Mesenchymal stem cell (in vitro differentiated cells and primary cell): Measurements from ENCODE around the gene TSHZ1.

ENCODE experiments used
- DNase-seq: peaks from one replicate; pipeline ENCODE4 v3.0.0-alpha.2; 2013
- H2AFZ ChIP-seq: one replicate; pipeline ENCODE4 v1.6.1; 2013; ENCODE audit warnings: low read depth, mild to moderate bottlenecking, control low read depth, inconsistent platforms, low read length, moderate library complexity
- H2AK5ac ChIP-seq: 2 replicates; pipeline ENCODE4 v1.6.1; 2013; ENCODE audit warnings: low read length, moderate library complexity, mild to moderate bottlenecking, inconsistent platforms; ENCODE audit not compliant: severe bottlenecking
- H2BK120ac ChIP-seq: one replicate; pipeline ENCODE4 v1.6.1; 2013; ENCODE audit warnings: low read depth, mild to moderate bottlenecking, inconsistent platforms, low read length, moderate library complexity
- H2BK12ac ChIP-seq, 2 experiments: one replicate each; pipeline ENCODE4 v1.6.1; 2013; ENCODE audit warnings: inconsistent platforms in 2 of 2, low read length in 2 of 2, mild to moderate bottlenecking in 2 of 2, moderate library complexity in 2 of 2, control low read depth in 1 of 2
- H2BK15ac ChIP-seq: one replicate; pipeline ENCODE4 v1.6.1; 2013; ENCODE audit warnings: mild to moderate bottlenecking, low read depth, inconsistent platforms; ENCODE audit not compliant: poor library complexity, severe bottlenecking
- H2BK5ac ChIP-seq: 2 replicates; pipeline ENCODE4 v1.6.1; 2013; ENCODE audit warnings: low read depth, mild to moderate bottlenecking, low read length, control low read depth, inconsistent platforms; ENCODE audit not compliant: poor library complexity, severe bottlenecking
- H3K14ac ChIP-seq, 2 experiments: one replicate each; pipeline ENCODE4 v1.6.1; 2013; ENCODE audit warnings: inconsistent platforms in 2 of 2, low read length in 2 of 2, control low read depth in 1 of 2, mild to moderate bottlenecking in 1 of 2, moderate library complexity in 1 of 2
- H3K18ac ChIP-seq, 2 experiments: one replicate each; pipeline ENCODE4 v1.6.1; 2013; ENCODE audit warnings: inconsistent platforms in 2 of 2, low read length in 2 of 2, control low read depth in 1 of 2, low read depth in 1 of 2, mild to moderate bottlenecking in 1 of 2
- H3K23ac ChIP-seq, 2 experiments: one replicate each; pipeline ENCODE4 v1.6.1; 2013; ENCODE audit warnings: inconsistent platforms in 2 of 2, low read length in 2 of 2, mild to moderate bottlenecking in 2 of 2, moderate library complexity in 2 of 2, control low read depth in 1 of 2
- H3K27ac ChIP-seq: 2 replicates; pipeline ENCODE4 v1.5.1; 2013; ENCODE audit warnings: mild to moderate bottlenecking, moderate library complexity, low read length, control low read depth, inconsistent platforms; ENCODE audit not compliant: poor library complexity, severe bottlenecking
- H3K27me3 ChIP-seq, 2 experiments: 2 replicates each; pipeline versions ENCODE4 v1.6.1 to v1.7.0; 2013; ENCODE audit warnings: low read length in 2 of 2, mild to moderate bottlenecking in 2 of 2, moderate library complexity in 2 of 2, control low read depth in 1 of 2, inconsistent platforms in 1 of 2; ENCODE audit not compliant: control insufficient read depth in 1 of 2, insufficient read depth in 1 of 2
- H3K36me3 ChIP-seq, 2 experiments: 2 replicates each; pipeline versions ENCODE4 v1.6.1 to v1.7.0; 2013; ENCODE audit warnings: low read length in 2 of 2, control low read depth in 1 of 2, inconsistent platforms in 1 of 2, low read depth in 1 of 2, mild to moderate bottlenecking in 1 of 2; ENCODE audit not compliant: insufficient read depth in 2 of 2, control insufficient read depth in 1 of 2
- H3K4ac ChIP-seq, 2 experiments: one replicate each; pipeline ENCODE4 v1.6.1; 2013; ENCODE audit warnings: inconsistent platforms in 2 of 2, low read length in 2 of 2, mild to moderate bottlenecking in 2 of 2, moderate library complexity in 2 of 2, control low read depth in 1 of 2, low read depth in 1 of 2
- H3K4me1 ChIP-seq: 2 replicates; pipeline ENCODE4 v1.6.1; 2013; ENCODE audit warnings: low read depth, low read length, control low read depth; ENCODE audit not compliant: control insufficient read depth, insufficient read depth
- H3K4me2 ChIP-seq: 2 replicates; pipeline ENCODE4 v1.6.1; 2013; ENCODE audit warnings: low read length, mild to moderate bottlenecking, inconsistent platforms; ENCODE audit not compliant: poor library complexity, severe bottlenecking
- H3K4me3 ChIP-seq, 2 experiments: 2 replicates each; pipeline versions ENCODE4 v1.5.1 to v1.7.0; 2013; ENCODE audit warnings: low read length in 2 of 2, mild to moderate bottlenecking in 2 of 2, control low read depth in 1 of 2, low read depth in 1 of 2; ENCODE audit not compliant: insufficient read depth in 1 of 2
- H3K79me1 ChIP-seq: replicated peaks from 2 replicates; pipeline ENCODE4 v1.6.1; 2013; ENCODE audit warnings: mild to moderate bottlenecking, control low read depth, low read length, inconsistent platforms; ENCODE audit not compliant: poor library complexity, severe bottlenecking
- H3K9ac ChIP-seq: 2 replicates; pipeline ENCODE4 v1.7.0; 2013; ENCODE audit warnings: mild to moderate bottlenecking, low read length, moderate library complexity
- H3K9me3 ChIP-seq: 2 replicates; pipeline ENCODE4 v1.7.0; 2013; ENCODE audit warnings: mild to moderate bottlenecking, low read length; ENCODE audit not compliant: control insufficient read depth
- H4K8ac ChIP-seq: one replicate; pipeline ENCODE4 v1.6.1; 2013; ENCODE audit warnings: inconsistent platforms, mild to moderate bottlenecking, low read length, moderate library complexity
- H4K91ac ChIP-seq: one replicate; pipeline ENCODE4 v1.6.1; 2013; ENCODE audit warnings: mild to moderate bottlenecking, low read length, inconsistent platforms
- WGBS: methylation state at CpG from one replicate; pipeline ENCODE4 v1.1.7; 2013; ENCODE audit warnings: mixed read lengths; 5-methylcytosine and 5-hydroxymethylcytosine counted together

TSHZ1 gene

DNA sequence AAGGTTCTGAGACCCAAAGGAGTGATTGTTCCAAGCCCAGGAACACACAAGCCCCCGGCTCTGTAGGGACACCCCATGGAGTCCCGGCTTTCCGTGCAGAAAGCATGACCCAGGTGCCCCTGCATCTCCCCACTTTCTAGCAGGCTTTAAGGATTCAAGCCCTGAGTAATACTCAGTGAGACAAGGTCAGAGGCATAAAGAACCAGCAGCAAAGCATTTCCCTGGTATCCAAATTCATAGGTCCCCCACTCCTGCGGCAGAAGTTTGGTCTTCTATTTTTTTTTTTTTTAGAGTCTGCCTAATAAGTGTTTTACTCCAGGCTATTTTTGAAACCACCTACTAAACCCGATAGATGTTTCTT, 16.3 kb downstream of the TSHZ1 start:
- no peak overlapping the region for H2AFZ ChIP-seq
- H3K23ac ChIP-seq: no peak overlapping the region
- no peak for DNase-seq
- no peak overlapping the region for H2AK5ac ChIP-seq
- no peak overlapping the region for H3K18ac ChIP-seq
- peaks cover 33% of the 10 kb centered on the region for H3K79me1 ChIP-seq
- H4K91ac ChIP-seq: peak overlapping the region; percentile 11
- H3K4ac ChIP-seq: no peak overlapping the region
- H2BK15ac ChIP-seq: no peak overlapping the region
- no peak overlapping the region for H3K27ac ChIP-seq
- peak overlapping the region in 1 of 2 experiments; percentile 72 for H3K4me3 ChIP-seq
- peak overlapping the region; percentile 71 for H3K9ac ChIP-seq
- peak overlapping the region; percentile 32 for H4K8ac ChIP-seq
- no peaks in the 10 kb centered on the region for H3K9me3 ChIP-seq
- H3K4me2 ChIP-seq: peak overlapping the region; percentile 90
- peaks cover 0 to 4% of the 10 kb centered on the region in 2 experiments for H3K36me3 ChIP-seq
- WGBS: 61% methylated on average over 3 of the region's 5 CpGs
- no peak overlapping the region for H3K14ac ChIP-seq
- peak overlapping the region; percentile 15 for H2BK120ac ChIP-seq
- no peaks in the 10 kb centered on the region for H3K27me3 ChIP-seq
- peak overlapping the region in 1 of 2 experiments; percentile 28 for H2BK12ac ChIP-seq
- H3K4me1 ChIP-seq: peaks cover 8% of the 10 kb centered on the region
- no peak overlapping the region for H2BK5ac ChIP-seq

DNA sequence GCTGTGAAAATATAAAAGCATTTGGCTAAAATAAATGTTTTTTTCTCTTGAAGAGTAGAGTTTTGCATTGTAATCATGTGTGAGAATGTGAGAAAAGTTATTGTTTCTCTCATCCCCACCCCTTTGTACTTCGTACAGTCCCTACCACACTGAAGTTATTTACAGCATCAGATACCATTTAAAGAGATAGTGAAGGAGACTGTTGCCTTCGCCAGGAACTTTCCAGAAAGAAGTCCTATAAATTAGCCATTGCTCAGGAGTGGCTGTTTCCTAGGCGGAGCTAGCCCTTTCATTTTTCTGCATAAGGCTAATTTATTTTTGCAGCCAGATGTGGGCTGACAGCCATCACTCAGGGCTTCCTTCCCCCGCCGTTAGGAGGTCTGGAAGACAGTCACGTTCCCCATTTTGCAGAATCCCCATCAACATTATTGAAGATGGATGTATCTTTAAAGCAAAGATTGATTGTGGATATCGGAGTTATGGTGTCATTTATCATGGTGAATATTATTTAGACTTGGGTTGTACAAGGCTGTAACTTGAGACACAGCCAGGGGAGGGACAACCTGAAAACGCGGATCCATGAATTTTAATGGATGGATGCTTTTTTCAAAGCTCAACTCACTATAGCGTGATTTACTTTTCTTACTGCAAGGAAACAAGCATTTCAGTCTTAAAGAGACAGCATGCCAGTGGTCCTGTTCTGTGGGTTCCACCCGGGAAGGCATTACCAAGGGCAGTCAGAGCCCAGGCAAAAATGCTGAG, 17.1 kb downstream of the TSHZ1 start:
- H3K4me3 ChIP-seq: peak overlapping the region in 1 of 2 experiments; percentile 72
- H3K9me3 ChIP-seq: no peaks in the 10 kb centered on the region
- no peak overlapping the region for H2BK15ac ChIP-seq
- H3K27me3 ChIP-seq: no peaks in the 10 kb centered on the region
- H3K4ac ChIP-seq: no peak overlapping the region
- H3K36me3 ChIP-seq: peaks cover 0 to 4% of the 10 kb centered on the region in 2 experiments
- no peak overlapping the region for H3K18ac ChIP-seq
- DNase-seq: no peak
- peaks cover 8% of the 10 kb centered on the region for H3K4me1 ChIP-seq
- no peak overlapping the region for H3K14ac ChIP-seq
- peaks cover 29% of the 10 kb centered on the region for H3K79me1 ChIP-seq
- no peak overlapping the region for H2AK5ac ChIP-seq
- no peak overlapping the region for H3K27ac ChIP-seq
- WGBS: 73% methylated on average over 11 of the region's 11 CpGs
- H3K4me2 ChIP-seq: no peak overlapping the region
- no peak overlapping the region for H2BK5ac ChIP-seq
- H2AFZ ChIP-seq: no peak overlapping the region
- H2BK12ac ChIP-seq: no peak overlapping the region
- no peak overlapping the region for H2BK120ac ChIP-seq
- H4K8ac ChIP-seq: no peak overlapping the region
- H4K91ac ChIP-seq: no peak overlapping the region
- H3K23ac ChIP-seq: no peak overlapping the region
- peak overlapping the region; percentile 71 for H3K9ac ChIP-seq

DNA sequence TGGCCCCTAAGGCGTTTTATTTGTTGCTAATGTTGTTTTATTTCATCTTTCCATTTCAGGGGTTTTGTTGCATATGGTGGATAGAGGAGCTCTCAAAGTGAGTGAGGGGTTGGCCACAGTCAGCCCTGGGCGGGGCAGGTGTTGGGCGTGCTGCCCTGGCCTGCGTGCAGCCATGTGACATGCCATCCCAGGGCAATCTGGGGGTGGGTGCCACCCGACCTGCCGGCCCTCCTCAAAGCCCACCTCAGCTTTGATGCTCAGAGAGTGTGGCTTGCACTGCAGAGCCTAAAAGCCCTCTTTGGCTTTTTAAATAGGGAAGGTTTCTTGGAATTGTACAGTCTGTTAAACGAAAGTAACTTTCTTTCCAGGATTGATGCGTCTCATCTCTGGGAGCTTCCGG, 18.4 kb downstream of the TSHZ1 start:
- H2BK15ac ChIP-seq: peak overlapping the region; percentile 21
- DNase-seq: no peak
- WGBS: 96% methylated on average over 9 of the region's 9 CpGs
- no peak overlapping the region for H4K91ac ChIP-seq
- no peak overlapping the region for H3K14ac ChIP-seq
- H3K18ac ChIP-seq: no peak overlapping the region
- no peak overlapping the region for H3K23ac ChIP-seq
- H3K4me3 ChIP-seq: no peak overlapping the region
- H2BK5ac ChIP-seq: no peak overlapping the region
- peaks cover 6% of the 10 kb centered on the region for H3K4me1 ChIP-seq
- H3K27ac ChIP-seq: no peak overlapping the region
- H3K9me3 ChIP-seq: no peaks in the 10 kb centered on the region
- H2AK5ac ChIP-seq: no peak overlapping the region
- H3K27me3 ChIP-seq: no peaks in the 10 kb centered on the region
- H3K4me2 ChIP-seq: no peak overlapping the region
- no peak overlapping the region for H2BK12ac ChIP-seq
- H2BK120ac ChIP-seq: no peak overlapping the region
- H3K9ac ChIP-seq: no peak overlapping the region
- no peak overlapping the region for H3K4ac ChIP-seq
- no peak overlapping the region for H4K8ac ChIP-seq
- H2AFZ ChIP-seq: no peak overlapping the region
- peaks cover 31% of the 10 kb centered on the region for H3K79me1 ChIP-seq
- H3K36me3 ChIP-seq: peaks cover 0 to 4% of the 10 kb centered on the region in 2 experiments

DNA sequence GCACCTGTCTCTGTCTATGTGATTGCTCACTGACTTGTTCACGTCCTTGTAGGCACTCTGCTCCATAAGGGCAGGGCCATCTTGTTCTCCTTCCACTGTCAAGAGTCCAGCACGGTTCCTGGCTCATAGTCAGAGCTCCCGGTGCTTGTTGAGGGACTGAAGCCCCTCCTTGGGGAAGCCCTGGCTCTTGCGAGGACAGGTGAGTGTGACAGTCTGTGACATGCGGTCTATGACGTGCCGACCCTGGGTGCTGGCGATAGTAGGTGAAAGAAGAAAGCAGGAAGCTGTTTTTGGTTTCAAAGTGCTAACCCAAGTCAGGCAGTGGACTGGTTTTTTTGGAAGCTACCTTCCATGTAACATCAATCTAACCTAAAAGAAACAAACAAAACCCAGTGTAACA, 18.8 kb downstream of the TSHZ1 start:
- 100% methylated on average over 4 of the region's 8 CpGs for WGBS
- Histone ChIP-seq H3K27me3 (no peaks in the 10 kb centered on the region), H3K18ac (peak overlapping the region in 1 of 2 experiments; percentile 12), H2AK5ac (no peak overlapping the region), H2BK15ac (no peak overlapping the region), H3K79me1 (peaks cover 33% of the 10 kb centered on the region), H3K23ac (no peak overlapping the region), H2AFZ (no peak overlapping the region), H2BK120ac (no peak overlapping the region), H3K4ac (no peak overlapping the region), H2BK5ac (no peak overlapping the region), H3K9ac (no peak overlapping the region), H3K4me2 (no peak overlapping the region), H3K9me3 (no peaks in the 10 kb centered on the region), H3K36me3 (peaks cover 0 to 4% of the 10 kb centered on the region in 2 experiments), H3K4me1 (peaks cover 6% of the 10 kb centered on the region), H4K8ac (no peak overlapping the region), H3K27ac (no peak overlapping the region), H3K14ac (peak overlapping the region in 1 of 2 experiments; percentile 2), H3K4me3 (no peak overlapping the region), H2BK12ac (no peak overlapping the region), H4K91ac (no peak overlapping the region)
- DNase-seq: no peak
